Endothelial cell of umbilical vein (primary cell): ENCODE data around the gene CBY3. TPM values are rescaled to one million over a fixed set of nuclear protein-coding genes. Genes with fewer than 3 reads are reported as not detected.
"Not testable (repeated sequence)": the region's sequence is repeated elsewhere in the genome, so short reads cannot be mapped to it uniquely, and the experiment has no call there.

Source experiments
- BruUV-seq: library from RNA; stranded (reverse); fragments of 400-500 nt; replicated peaks from 2 replicates; lab custom pipeline; 2021; lab: Mats Ljungman, UMichigan
- CTCF ChIA-PET: fragments of 300-600, 350-600 bp; sonication (Branson Sonifier 250); formaldehyde crosslinking; loops from one replicate; lab custom pipeline; 2021; ENCODE audit warnings: antibody characterized with exemption, inconsistent platforms; lab: Charles Lee
- POLR2A ChIA-PET: fragments of 300-600, 350-600 bp; sonication (Branson Sonifier 250); formaldehyde crosslinking; loops from one replicate; lab custom pipeline; 2021; ENCODE audit warnings: antibody characterized with exemption, inconsistent platforms; lab: Charles Lee
- DNase-seq: peaks from one replicate; pipeline ENCODE4 v3.0.0-alpha.2; 2011; ENCODE audit warnings: low read depth, low spot score
- FAIRE-seq: peaks from 2 replicates; lab custom pipeline; 2011; peaks lifted over from hg19 to GRCh38; lab: Jason Lieb, UNC
- H2AFZ ChIP-seq: 2 replicates; pipeline ENCODE4 v1.6.0; 2012; ENCODE audit warnings: low read depth, low read length, control low read depth, inconsistent platforms
- H3K27ac ChIP-seq: 2 replicates; pipeline ENCODE4 v1.5.1; 2011; ENCODE audit warnings: low read depth, mild to moderate bottlenecking, control low read depth, low read length, moderate library complexity; ENCODE audit not compliant: insufficient read depth
- H3K27me3 ChIP-seq, 2 experiments: 2 replicates each; pipeline versions ENCODE4 v1.6.0 to v1.6.1; 2011; ENCODE audit warnings: low read length in 2 of 2, mixed read lengths in 1 of 2; ENCODE audit not compliant: control insufficient read depth in 2 of 2, insufficient read depth in 2 of 2
- H3K36me3 ChIP-seq, 2 experiments: 2 replicates in 1 of 2; 3 replicates in 1 of 2; pipeline ENCODE4 v1.5.1; 2011; ENCODE audit warnings: low read length in 2 of 2, mild to moderate bottlenecking in 1 of 2, moderate library complexity in 1 of 2; ENCODE audit not compliant: control insufficient read depth in 2 of 2, insufficient read depth in 2 of 2; ENCODE audit errors: extremely low read depth in 1 of 2
- H3K4me1 ChIP-seq: 3 replicates; pipeline ENCODE4 v1.5.1; 2011; ENCODE audit warnings: mild to moderate bottlenecking, low read length; ENCODE audit not compliant: control insufficient read depth, insufficient read depth; ENCODE audit errors: extremely low read depth
- H3K4me2 ChIP-seq: 2 replicates; pipeline ENCODE4 v1.6.1; 2011; ENCODE audit warnings: low read length, control low read depth, mixed read lengths; ENCODE audit not compliant: insufficient read depth
- H3K4me3 ChIP-seq, 3 experiments: fragments of 200-600 bp in 1 of 3; sonication (generic), shearing (Covaris generic) in 1 of 3; replicated peaks in 1 of 3; 2 replicates each; pipeline ENCODE4 v1.5.1; 2011 to 2016; ENCODE audit warnings: control low read depth in 3 of 3, low read length in 3 of 3, mild to moderate bottlenecking in 2 of 3, inconsistent platforms in 1 of 3, low read depth in 1 of 3, moderate library complexity in 1 of 3; ENCODE audit not compliant: insufficient read depth in 1 of 3
- H3K79me2 ChIP-seq: 2 replicates; pipeline ENCODE4 v1.6.0; 2012; ENCODE audit warnings: low read length, inconsistent platforms; ENCODE audit not compliant: control insufficient read depth, insufficient read depth
- H3K9ac ChIP-seq: replicated peaks from 2 replicates; pipeline ENCODE3; 2011; ENCODE audit warnings: low read length, control low read depth; ENCODE audit not compliant: insufficient read depth; ENCODE audit errors: extremely low read depth
- H3K9me1 ChIP-seq: replicated peaks from 3 replicates; pipeline ENCODE4 v1.6.0; 2011; ENCODE audit warnings: mild to moderate bottlenecking, low read length; ENCODE audit not compliant: control insufficient read depth, insufficient read depth; ENCODE audit errors: extremely low read depth
- H3K9me3 ChIP-seq: replicated peaks from 2 replicates; pipeline ENCODE4 v1.5.1; 2012; ENCODE audit warnings: low read length, inconsistent platforms; ENCODE audit not compliant: control insufficient read depth, insufficient read depth
- H4K20me1 ChIP-seq: replicated peaks from 2 replicates; pipeline ENCODE3; 2011; ENCODE audit warnings: mild to moderate bottlenecking, low read length; ENCODE audit not compliant: control insufficient read depth, insufficient read depth; ENCODE audit errors: extremely low read depth
- dilution Hi-C: fragments of 300-500 bp; cut with MboI; formaldehyde crosslinking; loops from one replicate; pipeline ENCODE4 v1.15.0; 2019; ENCODE audit warnings: low sequenced_read_pairs; ENCODE audit not compliant: extremely low pct_ligation_motif_present
- intact Hi-C: fragments of 100-400 bp; cut with micrococcal nuclease; formaldehyde crosslinking; loops from one replicate; pipeline ENCODE4 v1.10.0; 2022
- polyA plus RNA-seq, 4 experiments: library from polyadenylated mRNA; depleted of rRNA in 3 of 4; stranded (reverse) in 3 of 4; unstranded in 1 of 4; fragments of >200 nt; gene quantifications; 2 replicates each; pipeline versions ENCODE4 v1.2.1 to v1.2.3, GENCODE V29; 2011 to 2012; ENCODE audit warnings: missing spikeins in 1 of 4
- total RNA-seq: library from RNA; stranded (reverse); gene quantifications from 2 replicates; pipeline ENCODE4 v1.2.3, GENCODE V29; 2021

The CBY3 gene
- total and polyA plus RNA-seq, 2 donors (not counting 3 experiments of a cell fraction or from before 2014, with no cell fraction given), result not detected

DNA sequence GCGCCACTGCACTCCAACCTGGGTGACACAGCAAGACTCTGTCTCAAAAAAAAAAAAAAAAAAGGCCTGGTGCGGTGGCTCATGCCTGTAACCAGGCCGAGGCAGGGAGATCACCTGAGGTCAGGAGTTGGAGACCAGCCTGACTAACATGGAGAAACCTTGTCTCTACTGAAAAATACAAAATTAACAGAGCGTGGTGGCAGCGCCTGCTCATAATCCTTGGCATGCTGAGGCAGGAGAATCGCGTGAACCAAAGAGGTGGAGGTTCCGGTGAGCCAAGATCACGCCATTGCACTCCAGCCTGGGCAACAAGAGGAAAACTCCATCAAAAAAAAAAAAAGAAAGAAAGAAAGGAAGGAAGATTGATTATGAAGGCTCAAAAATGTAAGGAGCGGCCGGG lies 41.5 kb downstream of the CBY3 start:
- H3K4me1 ChIP-seq, H3K9ac ChIP-seq, FAIRE-seq, H3K4me3 ChIP-seq, H3K79me2 ChIP-seq, DNase-seq, H3K27me3 ChIP-seq, POLR2A ChIA-PET, H3K9me3 ChIP-seq, H2AFZ ChIP-seq, H3K36me3 ChIP-seq, BruUV-seq, H4K20me1 ChIP-seq, H3K9me1 ChIP-seq, intact Hi-C loops, dilution Hi-C loops, H3K27ac ChIP-seq, H3K4me2 ChIP-seq: not testable (repeated sequence)
- CTCF ChIA-PET, result interaction anchor here (2.4 kb wide), 1 partner anchor 29 kb away, joined by 8 read pairs; no protein-coding TSS in a partner anchor

DNA sequence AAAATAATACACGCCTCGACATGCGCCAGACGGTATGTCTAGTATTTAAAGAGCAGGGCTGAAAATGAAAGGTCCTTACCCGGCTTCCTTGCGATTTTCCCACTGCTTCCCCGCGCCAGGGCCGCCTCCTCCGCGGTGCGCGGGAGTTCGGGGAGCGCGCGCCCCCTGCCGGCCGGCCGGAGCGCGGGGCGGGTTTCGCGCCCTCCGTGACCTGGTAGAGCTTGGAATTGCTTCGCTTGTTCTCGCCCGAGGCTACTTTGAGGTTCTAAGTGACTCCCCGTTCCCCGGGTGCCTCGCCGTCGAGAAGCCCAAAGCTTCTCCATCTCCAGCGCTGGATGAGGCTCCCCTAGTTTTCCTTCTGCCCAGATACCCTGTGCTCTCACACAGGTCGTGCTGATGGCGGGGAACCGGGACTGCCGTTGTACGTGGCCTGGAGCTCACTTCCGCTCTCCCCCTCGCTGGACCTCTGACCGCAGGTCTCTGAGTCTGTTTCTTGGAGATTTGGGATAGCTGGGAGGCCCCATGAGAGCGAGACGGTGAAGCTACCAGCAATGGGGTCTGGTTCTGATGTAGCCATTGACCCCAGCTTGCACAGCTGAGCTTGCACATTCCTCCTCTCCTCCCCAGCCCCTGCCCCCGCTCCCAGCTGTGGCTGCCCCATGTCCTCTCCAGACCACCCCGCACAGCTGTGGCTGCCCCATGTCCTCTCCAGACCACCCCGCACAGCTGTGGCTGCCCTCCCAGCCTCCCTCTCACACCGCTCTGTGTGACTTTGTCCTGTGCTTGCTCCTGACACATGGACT lies 46.3 kb downstream of the CBY3 start:
- BruUV-seq, H4K20me1 ChIP-seq, H3K4me1 ChIP-seq, H3K27me3 ChIP-seq, H3K4me2 ChIP-seq, H3K9ac ChIP-seq, CTCF ChIA-PET, H3K9me1 ChIP-seq, H3K27ac ChIP-seq, DNase-seq, H3K79me2 ChIP-seq, POLR2A ChIA-PET, intact Hi-C loops, H3K36me3 ChIP-seq, H3K9me3 ChIP-seq, dilution Hi-C loops: not testable (repeated sequence)
- peak; percentile 96 for FAIRE-seq
- Histone ChIP-seq H2AFZ (peak overlapping the region; percentile 62), H3K4me3 (peak overlapping the region in 1 of 3 experiments; percentile 13)

DNA sequence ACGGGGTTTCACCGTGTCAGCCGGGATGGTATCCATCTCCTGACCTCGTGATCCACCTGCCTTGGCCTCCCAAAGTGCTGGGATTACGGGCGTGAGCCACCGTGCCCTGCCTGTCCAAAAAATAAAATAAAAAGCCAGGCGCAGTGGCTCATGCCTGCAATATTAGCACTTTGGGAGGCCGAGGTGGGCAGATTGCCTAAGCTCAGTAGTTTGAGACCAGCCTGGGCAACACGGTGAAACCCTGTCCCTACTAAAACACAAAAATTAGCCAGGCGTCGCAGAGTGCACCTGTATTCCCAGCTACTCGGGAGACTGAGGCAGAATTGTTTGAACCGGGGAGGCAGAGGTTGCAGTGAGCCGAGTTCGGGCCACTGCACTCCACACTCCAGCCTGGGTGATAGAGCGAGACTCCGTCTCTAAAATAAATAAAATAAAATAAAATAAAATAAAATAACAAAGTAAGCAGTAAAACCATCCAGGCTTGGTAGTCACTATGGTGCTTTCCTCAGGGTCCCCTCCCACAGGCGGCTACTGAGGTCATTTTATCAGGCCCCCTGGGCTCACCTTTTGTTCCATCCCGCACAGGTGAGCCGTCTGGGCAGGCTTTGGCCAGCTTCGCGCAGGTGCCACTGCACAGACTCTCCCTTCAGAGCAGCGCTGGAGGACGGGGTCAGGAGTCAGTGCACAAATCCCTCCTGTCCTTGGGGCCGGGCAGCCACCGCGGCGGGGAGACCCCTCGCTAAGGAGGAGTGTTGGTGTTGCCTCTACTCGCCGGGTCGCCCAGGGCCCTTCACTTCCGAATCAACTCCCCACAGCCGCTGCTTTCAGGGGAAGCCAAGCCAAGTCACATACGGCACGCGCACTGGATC lies 47.1 kb downstream of the CBY3 start:
- H3K9me1 ChIP-seq, FAIRE-seq, H3K9ac ChIP-seq, CTCF ChIA-PET, intact Hi-C loops, H3K36me3 ChIP-seq, H4K20me1 ChIP-seq, H2AFZ ChIP-seq, H3K4me2 ChIP-seq, H3K79me2 ChIP-seq, DNase-seq, H3K27ac ChIP-seq, H3K4me1 ChIP-seq, H3K27me3 ChIP-seq, dilution Hi-C loops, H3K9me3 ChIP-seq: not testable (repeated sequence)
- H3K4me3 ChIP-seq, result peak overlapping the region in 2 of 3 experiments; percentile 36 to 45
- BruUV-seq, result TSS peak; percentile 22
- POLR2A ChIA-PET, result interaction anchor here (1.5 kb wide), 1 partner anchor 10 kb away, joined by 4 read pairs; the partner anchor contains the start of gene HNRNPH1
